Measurements from ENCODE around the gene CCDC86.
"Not testable (repeated sequence)": the region's sequence is repeated elsewhere in the genome, so short reads cannot be mapped to it uniquely, and the experiment has no call there.

CCDC86 gene, protein sequence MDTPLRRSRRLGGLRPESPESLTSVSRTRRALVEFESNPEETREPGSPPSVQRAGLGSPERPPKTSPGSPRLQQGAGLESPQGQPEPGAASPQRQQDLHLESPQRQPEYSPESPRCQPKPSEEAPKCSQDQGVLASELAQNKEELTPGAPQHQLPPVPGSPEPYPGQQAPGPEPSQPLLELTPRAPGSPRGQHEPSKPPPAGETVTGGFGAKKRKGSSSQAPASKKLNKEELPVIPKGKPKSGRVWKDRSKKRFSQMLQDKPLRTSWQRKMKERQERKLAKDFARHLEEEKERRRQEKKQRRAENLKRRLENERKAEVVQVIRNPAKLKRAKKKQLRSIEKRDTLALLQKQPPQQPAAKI

DNA sequence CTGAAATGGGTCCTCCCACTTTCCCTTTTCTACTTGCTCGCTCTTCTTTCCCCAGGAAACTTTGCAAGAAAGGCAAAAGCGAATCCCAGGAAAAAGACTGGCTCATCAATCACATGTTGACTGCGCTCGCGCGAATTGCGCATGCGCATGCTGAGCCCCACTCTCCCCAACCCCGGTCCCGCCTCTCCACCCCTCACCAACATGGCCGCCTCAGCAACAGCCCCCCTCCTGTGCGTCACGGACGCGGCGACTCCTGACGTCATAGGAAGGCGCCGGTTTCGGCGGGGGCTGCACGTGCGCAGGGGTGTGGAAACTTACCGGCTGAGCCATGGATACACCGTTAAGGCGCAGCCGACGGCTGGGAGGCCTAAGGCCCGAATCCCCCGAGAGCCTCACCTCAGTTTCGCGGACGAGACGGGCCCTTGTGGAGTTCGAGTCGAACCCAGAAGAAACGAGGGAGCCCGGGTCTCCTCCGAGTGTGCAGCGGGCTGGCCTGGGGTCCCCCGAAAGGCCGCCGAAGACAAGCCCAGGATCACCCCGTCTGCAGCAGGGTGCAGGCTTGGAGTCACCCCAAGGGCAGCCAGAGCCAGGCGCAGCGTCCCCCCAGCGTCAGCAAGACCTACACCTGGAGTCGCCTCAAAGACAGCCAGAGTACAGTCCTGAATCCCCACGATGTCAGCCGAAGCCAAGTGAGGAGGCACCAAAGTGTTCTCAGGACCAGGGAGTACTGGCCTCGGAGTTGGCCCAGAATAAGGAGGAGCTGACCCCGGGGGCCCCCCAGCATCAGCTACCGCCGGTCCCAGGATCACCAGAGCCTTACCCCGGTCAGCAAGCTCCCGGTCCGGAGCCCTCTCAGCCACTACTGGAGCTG, at the start of gene CCDC86:
Gene CCDC86, plus strand, starts transcription at position 317 of the 871 bp plus-strand sequence. Its CDS starts 12 bp downstream, at position 329.
- DNase-seq: peak; percentile 67

DNA sequence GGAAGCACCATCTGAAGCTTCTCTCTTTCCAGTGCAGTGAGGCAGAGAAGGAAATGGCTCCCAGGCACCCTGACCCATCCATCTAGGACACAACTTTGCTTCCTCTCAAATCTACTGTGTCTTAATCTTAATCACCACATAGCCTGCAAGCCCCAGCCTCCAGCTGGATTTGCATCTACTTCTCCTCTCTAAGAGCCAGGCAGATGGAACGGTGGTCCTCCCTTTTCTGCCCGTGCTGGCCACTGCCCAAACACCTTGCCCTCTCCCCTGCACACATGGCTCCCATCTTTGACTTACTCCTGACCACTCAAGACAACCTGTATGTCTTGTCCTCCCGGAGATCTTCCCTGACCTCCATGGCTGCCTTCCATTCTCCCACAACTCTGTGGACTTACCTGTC, 49.4 kb upstream of the CCDC86 start:
- no peak for DNase-seq

DNA sequence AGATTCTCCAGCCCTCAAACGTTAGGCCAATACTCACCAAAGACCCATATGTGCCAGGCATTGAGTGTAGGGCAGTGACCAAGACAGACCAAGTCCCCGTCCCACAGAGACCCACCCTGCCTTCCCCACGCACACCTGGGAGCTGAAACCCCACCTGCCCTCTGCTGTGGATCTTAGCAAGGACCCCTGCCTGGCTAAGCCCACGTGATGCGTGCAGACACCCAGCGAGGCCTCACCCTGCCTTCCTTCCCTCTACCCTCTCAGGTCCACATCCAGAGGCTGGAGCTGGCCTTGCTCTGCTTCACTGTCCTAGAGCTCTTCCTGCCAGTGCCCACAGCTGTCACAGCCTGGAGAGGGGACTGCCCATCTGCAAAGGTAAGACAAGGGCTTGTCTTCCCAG, 46.6 kb upstream of the CCDC86 start:
- DNase-seq: no peak

DNA sequence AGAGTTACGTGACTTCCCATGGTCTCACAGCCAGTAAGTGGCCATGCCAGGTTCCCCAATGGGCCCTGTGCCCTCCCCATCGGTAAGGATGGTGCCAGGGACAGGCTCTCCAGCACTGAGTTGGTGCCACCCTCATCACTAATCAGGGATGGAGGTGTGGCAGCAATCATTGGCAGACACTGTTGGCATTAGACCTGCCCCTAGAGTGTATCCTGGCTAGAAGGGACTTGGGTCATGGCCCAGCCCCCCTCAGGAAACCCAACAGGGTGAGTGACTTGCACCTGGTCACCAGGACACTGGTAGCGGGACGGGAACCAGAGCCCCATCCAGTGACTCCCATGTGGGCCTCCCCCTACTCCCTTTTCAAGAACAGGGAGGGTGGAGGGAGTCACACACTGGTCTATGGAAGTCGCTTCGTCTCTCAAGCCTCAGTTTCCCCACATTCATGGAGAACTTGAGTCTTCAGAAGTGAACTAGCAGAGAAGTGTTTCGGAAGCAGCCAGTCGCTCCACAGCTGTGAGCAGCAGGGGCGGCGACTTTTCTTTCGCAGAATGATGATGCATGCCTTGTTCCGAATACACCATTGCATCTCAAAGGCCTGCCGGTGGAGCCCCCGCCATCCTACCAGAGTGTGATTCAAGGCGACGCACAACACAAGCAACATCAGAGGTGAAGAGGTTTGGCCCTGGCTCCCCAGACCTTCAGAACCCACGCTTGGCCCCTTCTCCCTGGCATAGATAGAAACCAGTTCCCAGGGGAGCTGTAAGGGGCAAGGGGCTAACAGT, 43.9 kb upstream of the CCDC86 start:
- DNase-seq: no peak

DNA sequence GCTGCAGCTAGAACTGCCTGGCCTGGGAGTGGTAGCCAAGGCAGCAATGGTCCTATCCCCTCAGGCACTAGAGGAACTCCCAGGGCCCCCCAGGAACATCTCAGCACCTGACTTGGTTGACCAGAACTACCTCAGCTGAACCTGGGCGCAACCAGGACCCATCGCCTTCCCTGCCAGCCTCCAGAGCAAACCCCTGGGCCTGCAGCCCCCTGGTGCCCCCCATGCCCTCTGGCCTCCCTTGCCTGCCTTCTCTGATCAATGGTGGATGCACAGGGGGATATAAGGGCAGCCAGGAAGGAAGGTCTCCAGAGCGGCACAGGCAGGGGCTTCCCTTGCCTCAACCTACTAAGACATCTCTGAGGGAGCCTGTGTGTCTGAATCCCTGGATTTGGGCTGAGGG, 43.3 kb upstream of the CCDC86 start:
- no peak for DNase-seq

DNA sequence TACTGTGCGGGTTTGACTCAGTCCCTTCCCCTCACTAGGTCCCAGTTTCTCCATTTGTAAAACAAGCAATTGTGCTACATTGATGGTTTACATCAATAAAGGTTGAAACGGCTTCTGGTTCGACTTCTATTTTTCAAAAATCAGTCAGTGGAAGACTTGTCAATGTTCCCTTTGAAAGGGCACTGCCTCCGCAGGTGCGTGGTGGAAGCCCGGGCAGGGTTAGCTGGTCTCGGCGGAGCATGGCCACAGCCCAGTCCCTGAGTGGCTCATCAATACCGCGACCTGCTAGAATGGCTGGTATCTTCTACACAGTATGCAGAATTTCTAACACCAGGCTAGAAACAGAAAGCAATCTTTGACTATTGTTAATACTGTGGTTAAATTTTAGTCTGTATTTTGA, 40.7 kb upstream of the CCDC86 start:
- no peak for DNase-seq

DNA sequence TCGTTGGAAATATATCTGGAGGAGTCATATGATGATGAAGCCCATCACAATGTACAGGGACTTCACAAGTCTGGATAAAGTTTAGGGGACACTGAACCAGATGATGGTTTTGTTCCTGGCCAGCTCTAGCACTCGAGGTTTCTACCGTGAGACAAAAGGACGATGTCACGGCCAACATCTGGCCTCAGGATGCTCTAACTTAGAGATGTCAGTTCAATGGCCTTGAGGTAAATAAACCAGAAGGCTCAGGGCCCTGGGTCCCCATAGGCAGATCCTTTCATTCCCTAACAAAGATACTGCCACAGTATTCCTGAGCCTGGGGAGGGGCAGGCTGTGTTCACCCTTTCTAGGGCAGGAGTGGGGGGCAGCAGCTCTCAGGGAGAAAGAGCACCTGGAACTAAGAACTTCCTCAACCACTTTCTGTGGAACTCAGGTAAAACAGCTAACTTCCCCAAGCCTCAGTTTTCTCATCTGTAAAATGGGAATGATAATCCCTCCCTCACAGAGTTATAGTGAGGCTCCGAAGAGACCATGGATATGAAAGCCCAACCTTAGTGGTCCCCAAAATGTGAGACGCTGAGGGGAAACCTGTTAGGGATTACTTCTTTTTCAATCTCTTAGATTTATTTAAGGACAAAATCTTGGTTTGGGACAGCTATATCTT, 38.5 kb upstream of the CCDC86 start:
- DNase-seq: no peak

DNA sequence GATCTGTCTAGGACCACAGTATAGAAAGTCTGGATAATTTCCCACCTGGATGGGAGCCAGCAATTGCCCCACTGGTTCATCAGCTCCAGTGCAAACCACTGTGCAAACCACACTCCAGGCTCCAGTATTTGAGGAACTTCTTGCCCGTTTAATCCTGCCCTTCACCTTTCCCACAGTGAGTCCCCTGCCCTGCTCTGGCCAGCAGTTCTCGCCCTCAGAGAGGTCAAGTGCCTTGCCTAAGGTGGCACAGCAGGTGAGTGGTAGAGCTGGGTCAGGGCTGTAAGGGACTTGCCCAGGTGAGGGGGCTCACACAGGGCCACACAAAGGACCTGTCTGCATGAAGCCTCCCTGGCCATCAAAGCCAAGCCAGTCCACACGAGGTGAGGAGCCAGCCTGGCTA, 32.7 kb upstream of the CCDC86 start:
- DNase-seq: no peak

DNA sequence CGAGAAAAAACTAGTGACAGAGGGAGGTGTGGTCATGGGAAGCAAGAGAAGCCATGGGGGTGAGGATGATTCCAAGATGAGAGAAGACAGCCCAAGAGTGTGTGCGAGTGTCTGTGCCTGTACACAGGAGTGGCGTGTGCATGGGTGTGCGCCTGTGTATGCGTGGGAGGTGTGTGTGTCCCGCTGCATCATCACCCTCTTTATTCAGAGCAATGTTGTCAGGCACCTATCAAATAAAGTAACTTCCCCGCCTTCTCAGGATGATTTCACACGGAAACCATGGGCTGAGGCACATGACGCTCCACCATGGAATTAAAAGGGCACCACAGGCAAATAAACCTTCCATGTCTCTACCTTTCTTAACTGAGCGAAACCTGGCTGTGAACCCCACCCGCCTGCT, 32.2 kb upstream of the CCDC86 start:
- DNase-seq: no peak

DNA sequence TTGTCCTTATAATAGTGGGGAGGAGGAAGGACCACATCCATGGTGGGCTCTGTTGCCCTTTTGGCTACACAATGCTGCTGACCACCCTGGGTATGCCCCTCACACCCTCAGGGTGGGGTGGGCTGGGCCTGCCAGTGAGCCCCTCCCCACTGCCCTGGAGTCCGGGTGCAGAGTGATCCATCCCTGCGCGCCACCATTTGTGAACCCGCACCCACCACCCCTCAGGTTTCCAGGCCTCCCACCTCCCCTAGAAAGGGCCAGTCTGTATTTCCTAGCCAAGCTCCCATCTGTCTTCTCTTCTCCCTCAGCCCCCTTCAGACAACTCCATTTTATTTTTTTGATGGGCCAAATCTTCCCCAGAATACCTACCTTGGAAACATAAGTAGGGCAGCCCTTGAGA, 31.8 kb upstream of the CCDC86 start:
- DNase-seq: no peak

DNA sequence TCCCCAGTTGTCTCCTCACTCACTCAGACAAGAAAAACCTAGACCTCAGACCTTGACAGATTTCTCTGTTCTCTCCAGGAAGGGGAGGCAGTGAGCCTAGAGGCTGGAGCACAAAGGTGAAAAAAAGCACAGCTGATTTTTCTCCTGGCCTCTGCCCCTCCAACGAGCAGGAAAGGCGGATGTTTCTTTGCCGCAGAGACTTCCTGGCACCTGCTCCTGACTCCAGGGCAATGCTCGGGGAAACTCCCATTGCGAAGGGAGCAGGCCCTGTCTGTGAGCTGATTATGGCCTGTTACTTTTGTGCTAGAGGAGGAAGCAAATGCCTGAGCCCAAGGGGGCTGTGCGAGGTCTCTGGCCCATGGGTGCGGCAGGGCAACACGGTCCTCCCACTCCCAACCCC, 31.3 kb upstream of the CCDC86 start:
- no peak for DNase-seq

DNA sequence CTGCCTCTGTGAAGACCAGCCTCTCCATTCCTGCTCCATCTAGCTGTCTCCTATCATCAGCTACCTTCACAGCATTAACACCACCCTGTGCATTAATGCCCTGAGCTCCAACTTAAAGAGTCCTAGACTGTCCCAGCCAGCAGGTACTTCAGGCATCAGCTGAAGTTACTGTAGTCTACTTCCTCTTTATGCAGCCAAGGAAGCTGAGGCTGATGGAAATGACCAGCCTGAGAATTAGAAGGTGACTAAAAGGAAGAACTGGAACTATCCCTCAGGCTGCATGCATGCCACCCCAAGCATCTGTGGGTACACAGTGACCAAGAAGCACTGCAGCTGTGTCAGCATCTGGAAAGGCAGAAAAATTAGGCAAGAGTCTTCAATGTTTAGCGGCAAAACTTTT, 28.6 kb upstream of the CCDC86 start:
- no peak for DNase-seq

DNA sequence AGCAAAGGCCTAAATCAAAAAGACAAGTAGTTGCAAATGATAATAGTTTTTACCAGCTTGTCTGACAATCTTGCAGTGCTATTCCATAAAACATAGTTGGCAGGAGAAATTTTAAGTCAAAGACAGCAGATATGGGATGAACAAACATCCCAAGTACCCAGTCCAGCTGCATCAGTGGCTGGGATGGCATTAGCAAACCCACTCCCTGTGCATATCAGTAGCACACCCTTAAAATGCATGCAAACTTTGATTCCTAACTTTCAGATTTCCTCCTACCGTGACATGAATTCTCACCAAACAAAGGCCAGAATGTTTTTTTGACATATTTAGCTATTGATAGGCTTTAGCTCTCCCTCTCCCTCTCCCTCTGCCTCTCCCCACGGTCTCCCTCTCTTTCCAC, 27.8 kb upstream of the CCDC86 start:
- no peak for DNase-seq

DNA sequence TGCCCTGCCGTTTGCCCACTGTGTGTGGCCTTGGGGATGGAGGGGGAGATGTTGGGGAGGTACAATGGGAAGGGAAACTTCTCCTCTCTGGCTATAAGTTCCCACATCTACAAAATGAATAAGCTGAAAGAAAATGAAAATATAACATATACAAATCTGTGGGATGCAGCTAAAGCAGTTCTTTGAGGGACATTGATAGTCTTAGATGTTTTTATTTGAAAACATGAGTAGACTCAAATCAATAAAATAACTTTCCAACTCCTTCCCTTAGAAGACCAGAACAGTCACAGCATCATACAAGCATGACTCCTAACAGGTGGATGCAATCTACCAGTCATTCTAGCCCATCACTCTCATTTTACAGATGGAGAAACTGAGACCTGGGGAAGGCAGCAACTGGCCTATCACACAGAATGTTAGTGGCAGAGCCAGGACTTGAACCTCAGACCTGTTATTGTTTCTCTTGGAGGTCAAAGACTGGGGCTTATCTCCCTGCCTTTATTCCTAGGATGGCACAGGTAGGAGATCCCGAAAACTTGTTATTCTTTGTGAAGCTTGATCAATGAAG, 25.2 kb upstream of the CCDC86 start:
- DNase-seq: no peak

DNA sequence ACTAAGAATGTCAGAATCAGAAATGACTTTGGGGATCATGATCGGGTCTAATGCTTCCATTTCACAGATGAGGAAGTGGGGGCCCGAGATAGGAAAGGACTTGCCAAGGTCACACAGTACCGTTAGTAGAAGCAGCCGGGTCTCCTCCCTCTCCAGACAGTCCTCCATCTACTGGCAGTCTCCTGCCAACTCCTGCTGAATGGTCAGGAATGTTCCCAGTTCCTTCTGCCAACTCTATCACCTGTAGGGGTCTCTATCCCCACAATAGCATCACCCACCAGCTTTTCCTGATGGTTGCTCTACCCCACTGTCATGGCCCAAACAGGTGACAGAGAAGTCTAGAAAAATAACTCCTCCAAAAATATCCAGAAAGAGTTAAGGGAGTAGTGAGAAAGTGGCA, 23.9 kb upstream of the CCDC86 start:
- DNase-seq: no peak

DNA sequence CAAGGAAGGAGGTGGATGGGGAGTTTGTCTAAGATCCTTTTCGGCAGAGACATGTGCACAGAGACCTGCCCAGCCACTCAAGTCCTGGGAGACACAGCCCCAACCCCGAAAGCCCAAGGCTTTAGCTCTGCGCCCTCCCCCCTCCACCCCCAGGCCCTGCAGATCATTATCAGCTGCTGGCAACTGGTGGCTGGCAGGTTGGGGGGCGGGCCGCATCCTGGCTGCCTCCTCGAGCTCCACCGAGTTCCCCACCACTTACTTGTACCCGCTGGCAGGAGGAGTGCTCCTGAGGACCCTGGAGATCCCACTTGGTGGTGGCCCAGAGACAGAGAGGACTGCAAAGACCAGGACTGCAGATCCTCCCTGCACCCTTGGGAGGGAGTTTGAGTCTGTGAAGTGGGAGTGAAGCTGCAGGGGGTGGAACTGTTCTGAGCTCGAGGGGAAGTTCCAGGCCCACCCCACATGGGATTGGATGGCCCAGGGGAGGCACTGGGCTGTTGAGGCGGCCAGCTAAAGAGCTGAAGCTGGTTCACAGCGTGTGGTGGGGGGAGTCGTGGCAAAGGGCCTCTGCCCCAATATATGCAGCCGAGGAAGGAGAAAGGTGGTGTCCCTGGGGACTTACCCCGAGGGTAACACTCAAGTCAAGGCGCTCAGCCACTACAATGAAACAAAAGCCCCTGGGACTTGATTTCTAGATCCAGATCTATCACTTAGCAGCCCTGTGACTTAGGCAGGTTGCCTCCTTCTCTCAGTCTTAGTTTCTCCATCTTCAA, 19.9 kb upstream of the CCDC86 start:
- DNase-seq: peak; percentile 9

DNA sequence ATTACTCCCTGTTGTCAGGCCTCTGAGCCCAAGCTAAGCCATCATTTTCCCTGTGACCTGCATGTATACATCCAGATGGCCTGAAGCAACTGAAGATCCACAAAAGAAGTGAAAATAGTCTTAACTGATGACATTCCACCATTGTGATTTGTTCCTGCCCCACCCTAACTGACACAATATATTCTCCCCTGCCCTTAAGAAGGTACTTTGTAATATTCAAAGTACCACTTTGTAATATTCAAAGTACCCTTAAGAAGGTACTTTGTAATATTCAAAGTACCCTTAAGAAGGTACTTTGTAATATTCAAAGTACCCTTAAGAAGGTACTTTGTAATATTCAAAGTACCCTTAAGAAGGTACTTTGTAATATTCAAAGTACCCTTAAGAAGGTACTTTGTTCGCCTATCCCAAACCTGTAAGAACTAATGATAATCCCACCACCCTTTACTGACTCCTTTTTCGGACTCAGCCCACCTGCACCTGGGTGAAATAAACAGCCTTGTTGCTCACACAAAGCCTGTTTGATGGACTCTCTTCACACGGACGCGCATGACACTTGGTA, 18.1 kb upstream of the CCDC86 start:
- DNase-seq: not testable (repeated sequence)

DNA sequence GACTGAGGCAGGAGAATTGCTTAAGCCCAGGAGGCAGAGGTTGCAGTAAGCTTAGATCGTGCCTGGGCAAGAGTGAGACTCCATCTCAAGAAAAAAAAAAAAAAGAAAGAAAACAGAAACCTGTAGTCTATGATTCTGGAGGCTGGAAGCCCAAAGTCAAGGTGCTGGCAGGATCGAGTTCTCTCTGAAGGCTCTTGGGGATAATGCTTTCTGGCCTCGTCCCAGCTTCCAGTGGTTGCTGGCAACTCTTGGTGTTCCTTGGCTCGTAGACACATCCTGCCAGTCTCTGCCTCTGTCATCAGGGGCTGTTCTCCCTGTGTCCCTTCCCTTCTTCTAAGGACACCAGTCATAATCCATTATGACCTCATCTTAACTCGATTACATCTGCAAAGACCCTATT, 16.8 kb upstream of the CCDC86 start:
- DNase-seq: no peak

DNA sequence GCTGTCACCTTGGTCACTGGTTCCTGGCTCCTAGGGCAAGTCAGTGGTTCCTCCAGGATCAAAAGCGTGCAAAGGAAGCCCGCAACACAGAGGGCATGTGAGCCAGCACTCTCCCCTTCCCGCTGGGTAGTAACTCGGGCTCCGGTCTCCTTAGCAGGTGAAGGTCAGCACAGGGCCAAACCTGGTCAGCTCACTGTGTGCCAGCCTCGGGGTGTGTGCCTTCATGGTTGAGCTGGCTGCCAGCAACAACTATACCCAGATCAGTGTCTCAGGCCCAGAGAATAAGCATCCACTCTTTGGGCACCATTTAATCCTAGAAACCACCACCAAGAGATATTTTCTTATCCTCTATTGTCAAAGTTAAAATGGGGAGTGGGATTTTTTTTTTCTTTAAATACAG, 16.1 kb upstream of the CCDC86 start:
- no peak for DNase-seq

DNA sequence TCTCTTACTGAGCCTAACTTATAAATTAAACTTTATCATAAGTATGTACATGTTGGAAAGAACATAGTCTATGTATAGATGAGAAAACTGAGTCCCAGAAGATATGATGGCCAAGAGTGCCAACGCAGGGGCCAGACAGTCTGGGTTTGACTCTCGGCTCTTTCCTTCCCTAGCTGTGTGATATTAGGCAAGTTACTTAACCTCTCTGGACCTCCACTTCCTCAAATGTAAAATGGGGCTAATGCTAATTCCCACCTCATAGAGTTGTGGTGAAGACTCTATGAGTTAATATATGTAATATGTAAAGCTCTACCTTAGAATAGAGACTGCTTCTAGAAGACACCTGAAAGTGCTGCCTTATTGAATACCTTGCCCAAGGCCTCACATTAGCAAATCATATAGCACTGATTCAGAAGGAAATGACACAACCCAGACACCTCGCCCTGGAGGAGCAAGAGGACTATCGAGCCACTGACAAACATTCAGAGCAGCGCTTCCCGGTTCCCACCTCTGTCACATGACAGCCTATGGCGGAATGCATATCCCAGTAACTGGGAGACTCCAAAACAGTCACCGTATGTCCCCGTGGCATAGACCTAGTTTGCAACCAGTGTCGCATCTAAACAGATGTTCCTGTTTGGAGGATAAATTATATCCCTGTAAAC, 11.3 kb upstream of the CCDC86 start:
- DNase-seq: no peak

DNA sequence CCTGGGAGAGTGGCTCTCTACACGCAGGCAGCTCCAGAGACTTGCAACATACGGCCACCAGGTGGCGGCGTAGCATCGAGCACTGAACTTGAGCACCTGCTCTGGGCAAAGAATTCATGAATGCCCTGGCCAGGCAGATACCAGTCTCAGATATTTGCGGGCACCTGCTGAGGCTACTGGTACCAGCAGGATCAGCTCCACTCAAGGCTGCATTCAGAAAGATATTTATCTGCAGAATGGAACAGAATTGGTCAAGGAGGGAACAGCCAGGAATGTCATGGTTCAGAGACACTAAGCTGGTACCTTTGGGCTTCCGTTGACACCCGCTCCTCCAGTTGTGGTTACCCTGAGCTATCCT, 10.8 kb upstream of the CCDC86 start:
- DNase-seq: peak; percentile 52
